ENCODE measurements around the gene VAMP4. TPM values are rescaled to one million over a fixed set of nuclear protein-coding genes. Genes with fewer than 3 reads are reported as not detected.

Gene VAMP4
- total and polyA plus RNA-seq, 10 of the 15 experiments (the other 5 are each of a cell fraction or from before 2014, with no cell fraction given) = 0.90 to 7.9 (median 4.3) TPM

DNA sequence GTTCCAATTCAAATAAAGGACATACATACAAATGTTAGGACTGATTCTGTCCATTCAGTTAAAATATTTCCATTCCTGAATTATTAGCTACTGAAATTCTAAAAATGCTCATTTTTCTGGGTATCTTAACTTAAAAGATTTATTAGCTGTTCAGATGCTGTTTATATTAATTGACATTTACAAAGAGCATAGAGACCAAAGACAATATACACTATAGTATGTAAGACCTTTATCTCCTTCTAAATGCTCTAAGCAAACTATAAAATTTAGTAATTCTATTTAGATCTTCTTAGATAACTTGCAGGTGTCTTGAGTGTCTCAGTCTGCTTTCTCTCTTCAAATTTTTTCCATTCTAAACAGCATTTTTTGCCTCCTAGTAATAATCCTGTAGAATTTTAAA, 39.3 kb downstream of the VAMP4 start:
- H3K4me1 ChIP-seq (ENCODE audit: control insufficient read depth, insufficient read depth, low read length) = no peaks in the 10 kb centered on the region
- no peak overlapping the region for H3K4me2 ChIP-seq (ENCODE audit: control insufficient read depth, insufficient read depth)
- intact Hi-C loops (cut with micrococcal nuclease; ENCODE audit: unreplicated experiment) = no loop called here
- no peaks in the 10 kb centered on the region for H3K27me3 ChIP-seq (replicated peaks in 1 of 2; ENCODE audit: control insufficient read depth in 2 of 2, insufficient read depth in 2 of 2, low read length in 1 of 2)
- RAD21 ChIA-PET (ENCODE audit: unreplicated experiment) = no interaction called here
- SMC1A ChIA-PET (ENCODE audit: uncharacterized antibody, unreplicated experiment) = interaction anchor here (1.1 to 1.3 kb wide), 2 partner anchors 25 to 58 kb away, joined by 3 to 4 read pairs; no protein-coding TSS in a partner anchor
- CTCF ChIA-PET = interaction anchor here (1.3 kb wide), 1 partner anchor 14 kb away, joined by 3 read pairs; no protein-coding TSS in a partner anchor
- H2AFZ ChIP-seq (ENCODE audit: control insufficient read depth, low read depth, low read length) = no peak overlapping the region
- no peaks in the 10 kb centered on the region for H3K36me3 ChIP-seq (ENCODE audit: control insufficient read depth in 2 of 2, insufficient read depth in 2 of 2, low read length in 1 of 2)
- FAIRE-seq (no peak), DNase-seq (ENCODE audit: low read depth, low spot score) (no peak), ATAC-seq (no peak)
- no peaks in the 10 kb centered on the region for H4K20me1 ChIP-seq (ENCODE audit: control insufficient read depth, insufficient read depth)
- no TSS peak for BruUV-seq (replicated peaks)
- in situ Hi-C loops (cut with MboI) = no loop called here
- no peak overlapping the region for H3K4me3 ChIP-seq
- H3K9me3 ChIP-seq (replicated peaks; ENCODE audit: control insufficient read depth, insufficient read depth, low read length) = no peaks in the 10 kb centered on the region
- H3K27ac ChIP-seq (ENCODE audit: control insufficient read depth, insufficient read depth) = no peak overlapping the region
- H3K9ac ChIP-seq (ENCODE audit: control insufficient read depth, insufficient read depth, low read length) = no peak overlapping the region
- no peaks in the 10 kb centered on the region for H3K79me2 ChIP-seq (ENCODE audit: control insufficient read depth, insufficient read depth, low read length)
- POLR2A ChIA-PET = no interaction called here
- TF ChIP-seq SUPT20H (IDR thresholded peaks at IDR 0.05; ENCODE audit: borderline replicate concordance, control insufficient read depth, low read depth, low read length) = no peak
- TF ChIP-seq SUZ12 (IDR thresholded peaks at IDR 0.05; ENCODE audit: unreplicated experiment) = no peak
- TF ChIP-seq HDAC2 (IDR thresholded peaks at IDR 0.05) = no peak
- TF ChIP-seq SP1 (IDR thresholded peaks at IDR 0.05; ENCODE audit: low read depth, low read length) = no peak
- no peak for TF ChIP-seq MYB (IDR thresholded peaks at IDR 0.05; ENCODE audit: borderline replicate concordance, low read depth, low read length)
- TF ChIP-seq IRF5 (IDR thresholded peaks at IDR 0.05; ENCODE audit: borderline replicate concordance) = no peak
- TF ChIP-seq ZNF622 (IDR thresholded peaks at IDR 0.05) = no peak
- no peak for TF ChIP-seq POLR2AphosphoS5 (IDR thresholded peaks at IDR 0.05; ENCODE audit: low read length)
- no peak for TF ChIP-seq NRF1 (conservative IDR thresholded peaks at IDR 0.05; ENCODE audit: low read depth, low read length)
- no peak for TF ChIP-seq MEF2B (IDR thresholded peaks at IDR 0.05; ENCODE audit: partially characterized antibody, poor library complexity, severe bottlenecking)
- TF ChIP-seq JUNB (IDR thresholded peaks at IDR 0.05) = no peak
- TF ChIP-seq REST (IDR thresholded peaks at IDR 0.05; ENCODE audit: low read depth, low read length) = no peak
- TF ChIP-seq CBFB (IDR thresholded peaks at IDR 0.05; ENCODE audit: low read depth) = no peak
- no peak for TF ChIP-seq TCF3 (IDR thresholded peaks at IDR 0.05; ENCODE audit: borderline replicate concordance, insufficient read depth, low read depth, low read length)
- no peak for TF ChIP-seq SIX5 (IDR thresholded peaks at IDR 0.05; ENCODE audit: low read depth, low read length, severe bottlenecking)
- TF ChIP-seq CTCF (IDR thresholded peaks at IDR 0.05 in 2 of 3, conservative IDR thresholded peaks at IDR 0.05 in 1 of 3; ENCODE audit: control insufficient read depth in 2 of 3, extremely low read depth in 1 of 3, insufficient read depth in 1 of 3, low read depth in 3 of 3, low read length in 3 of 3) = no peak
- TF ChIP-seq TAF1 (IDR thresholded peaks at IDR 0.05; ENCODE audit: borderline replicate concordance, low read depth, low read length) = no peak
- TF ChIP-seq HSF1 (IDR thresholded peaks at IDR 0.05; ENCODE audit: low read depth, low read length) = no peak
